GM12878 (cell line): ENCODE data around the gene EIF4B. TPM values are rescaled to one million over a fixed set of nuclear protein-coding genes. Genes with fewer than 3 reads are reported as not detected.

ENCODE experiments used
- ATAC-seq: fragments of 200-7000 bp; cut with Tn5 transposase; 3 replicates; pipeline ENCODE4 v1.9.1; 2020; ENCODE audit warnings: mild to moderate bottlenecking, moderate library complexity
- BruUV-seq: library from RNA; stranded (reverse); fragments of 400-500 nt; replicated peaks from 2 replicates; lab custom pipeline; 2021; lab: Mats Ljungman, UMichigan
- CTCF ChIA-PET: fragments of 300-600 bp; sonication (Branson Sonifier 250); formaldehyde crosslinking; extraction: SDS; loops from one replicate; lab custom pipeline; 2021; ENCODE audit warnings: inconsistent platforms; lab: Yijun Ruan, JAX
- POLR2A ChIA-PET: fragments of 350-600 bp; formaldehyde crosslinking; extraction: SDS; loops from one replicate; lab custom pipeline; 2021; ENCODE audit warnings: inconsistent platforms; lab: Charles Lee
- RAD21 ChIA-PET: fragments of 300-600 bp; sonication (Branson Sonifier 250); formaldehyde crosslinking; loops from one replicate; lab custom pipeline; 2023; ENCODE audit warnings: antibody characterized with exemption; ENCODE audit not compliant: unreplicated experiment; lab: Charles Lee
- SMC1A ChIA-PET: fragments of 300-600 bp; sonication (Branson Sonifier 250); formaldehyde crosslinking; loops from one replicate; lab custom pipeline; 2023; ENCODE audit not compliant: unreplicated experiment, uncharacterized antibody; lab: Charles Lee
- DNase-seq: peaks from one replicate; pipeline ENCODE4 v3.0.0-alpha.2; 2011; ENCODE audit warnings: low read depth, low spot score
- FAIRE-seq: peaks from 3 replicates; lab custom pipeline; 2011; peaks lifted over from hg19 to GRCh38; lab: Jason Lieb, UNC
- H2AFZ ChIP-seq: 2 replicates; pipeline ENCODE4 v1.6.0; 2011; ENCODE audit warnings: low read depth, low read length, control low read depth; ENCODE audit not compliant: control insufficient read depth
- H3K27ac ChIP-seq: 2 replicates; pipeline ENCODE4 v1.5.1; 2011; ENCODE audit warnings: control low read depth; ENCODE audit not compliant: control insufficient read depth, insufficient read depth
- H3K27me3 ChIP-seq, 2 experiments: replicated peaks in 1 of 2; 2 replicates each; pipeline versions ENCODE4 v1.6.0 to v1.6.1; 2011; ENCODE audit warnings: low read length in 1 of 2; ENCODE audit not compliant: control insufficient read depth in 2 of 2, insufficient read depth in 2 of 2
- H3K36me3 ChIP-seq, 2 experiments: 2 replicates each; pipeline ENCODE4 v1.5.1; 2011; ENCODE audit warnings: low read length in 1 of 2; ENCODE audit not compliant: control insufficient read depth in 2 of 2, insufficient read depth in 2 of 2
- H3K4me1 ChIP-seq: 2 replicates; pipeline ENCODE4 v1.6.1; 2011; ENCODE audit warnings: mild to moderate bottlenecking, low read length, moderate library complexity, mixed read lengths; ENCODE audit not compliant: control insufficient read depth, insufficient read depth
- H3K4me2 ChIP-seq: 2 replicates; pipeline ENCODE4 v1.6.0; 2011; ENCODE audit warnings: control low read depth; ENCODE audit not compliant: control insufficient read depth, insufficient read depth
- H3K4me3 ChIP-seq: fragments of 200-600 bp; sonication (generic); 2 replicates; pipeline ENCODE4 v1.5.1; 2016
- H3K79me2 ChIP-seq: 2 replicates; pipeline ENCODE4 v1.6.0; 2011; ENCODE audit warnings: low read length; ENCODE audit not compliant: control insufficient read depth, insufficient read depth
- H3K9ac ChIP-seq: 2 replicates; pipeline ENCODE4 v1.8.0; 2011; ENCODE audit warnings: low read length, control low read depth, mixed read lengths; ENCODE audit not compliant: control insufficient read depth, insufficient read depth
- H3K9me3 ChIP-seq: replicated peaks from 3 replicates; pipeline ENCODE4 v1.5.1; 2011; ENCODE audit warnings: mild to moderate bottlenecking, low read length; ENCODE audit not compliant: control insufficient read depth, insufficient read depth
- H4K20me1 ChIP-seq: 2 replicates; pipeline ENCODE4 v1.6.0; 2011; ENCODE audit not compliant: control insufficient read depth, insufficient read depth
- BACH1 ChIP-seq: fragments of 450-650 bp; IDR thresholded peaks from 2 replicates; pipeline ENCODE4 v1.6.1; 2017; ENCODE audit warnings: mild to moderate bottlenecking, borderline replicate concordance
- BHLHE40 ChIP-seq, 2 experiments: fragments of 450-650 bp in 1 of 2; IDR thresholded peaks; 2 replicates each; pipeline ENCODE4 v1.6.1; 2011 to 2017; ENCODE audit warnings: low read depth in 2 of 2, borderline replicate concordance in 1 of 2, improper control_type of control experiment in 1 of 2, low read length in 1 of 2, mild to moderate bottlenecking in 1 of 2
- CEBPZ ChIP-seq: fragments of 150-350 bp; IDR thresholded peaks from 2 replicates; pipeline ENCODE4 v1.6.1; 2016; ENCODE audit warnings: low read depth, low read length
- E4F1 ChIP-seq: fragments of 450-650 bp; IDR thresholded peaks from 2 replicates; pipeline ENCODE4 v1.6.1; 2018; ENCODE audit warnings: borderline replicate concordance, mild to moderate bottlenecking; ENCODE audit not compliant: partially characterized antibody
- IKZF1 ChIP-seq: fragments of 450-650 bp; conservative IDR thresholded peaks from 2 replicates; pipeline ENCODE4 v1.6.1; 2017; ENCODE audit warnings: antibody characterized with exemption, mild to moderate bottlenecking
- MTA2 ChIP-seq: fragments of 450-650 bp; IDR thresholded peaks from 2 replicates; pipeline ENCODE4 v1.6.1; 2016; ENCODE audit warnings: low read depth, mild to moderate bottlenecking, moderate library complexity
- NR2F1 ChIP-seq: fragments of 450-650 bp; conservative IDR thresholded peaks from 2 replicates; pipeline ENCODE4 v1.6.1; 2017; ENCODE audit warnings: mild to moderate bottlenecking
- SMARCA5 ChIP-seq: fragments of 450-650 bp; IDR thresholded peaks from 2 replicates; pipeline ENCODE4 v1.6.1; 2017; ENCODE audit warnings: mild to moderate bottlenecking
- YY1 ChIP-seq: IDR thresholded peaks from 2 replicates; pipeline ENCODE4 v1.6.1; 2011; ENCODE audit warnings: low read depth, mild to moderate bottlenecking, low read length
- ZNF207 ChIP-seq: fragments of 450-650 bp; IDR thresholded peaks from 2 replicates; pipeline ENCODE4 v1.6.1; 2014; ENCODE audit warnings: antibody characterized with exemption, mild to moderate bottlenecking, borderline replicate concordance
- WGBS: methylation state at CpG from one replicate; pipeline ENCODE4 v1.1.6; 2016; ENCODE audit warnings: low lambda C conversion rate; ENCODE audit not compliant: insufficient replicate concordance, insufficient coverage; ENCODE audit errors: missing lambda C conversion rate; 5-methylcytosine and 5-hydroxymethylcytosine counted together
- in situ Hi-C: fragments of 300-500 bp; cut with MboI; formaldehyde crosslinking; loops from 9 replicates; pipeline ENCODE4 v1.14.3; 2018; ENCODE audit warnings: mixed read lengths
- intact Hi-C: fragments of 100-400 bp; cut with micrococcal nuclease; formaldehyde crosslinking; loops from one replicate; pipeline ENCODE4 v1.14.2; 2022; ENCODE audit not compliant: unreplicated experiment
- polyA plus RNA-seq, 11 experiments: library from polyadenylated mRNA; depleted of rRNA in 4 of 11; unstranded in 6 of 11; stranded (reverse) in 5 of 11; fragments of >200 nt; fragmentation: Nextera tagmentation in 4 of 11; fragmentation: Illumina TruSeq in 1 of 11; extraction: Ambion mirVana in 4 of 11; extraction: Trizol in 1 of 11; gene quantifications; 1 replicate in 1 of 11; 2 replicates in 10 of 11; pipeline versions ENCODE4 v1.2.1 to v1.2.3, GENCODE V29; 2011 to 2016; ENCODE audit warnings: inconsistent platforms in 2 of 11, missing spikeins in 2 of 11, low read depth in 1 of 11
- total RNA-seq, 4 experiments: library from RNA; depleted of rRNA in 3 of 4; stranded (reverse); fragments of >200 nt in 3 of 4; fragmentation: Illumina TruSeq in 1 of 4; extraction: Trizol in 1 of 4; gene quantifications; 2 replicates each; pipeline versions ENCODE4 v1.2.1 to v1.2.3, GENCODE V29; 2013 to 2021

The EIF4B gene
- total and polyA plus RNA-seq, 10 of the 15 experiments (the other 5 are each of a cell fraction or from before 2014, with no cell fraction given): 123 to 752 (median 431) TPM

- TF ChIP-seq E4F1 (peak; percentile 15), BHLHE40 (IDR thresholded peaks at IDR 0.05; ENCODE audit: borderline replicate concordance in 1 of 2, low read depth in 2 of 2, low read length in 1 of 2) (peak in 1 of 2 experiments; percentile 3; a peak in 1 of 4 replicates)
- TF ChIP-seq, all 136 proteins: peak for 15
Observed at GRCh38 chr12:53046655-53047220, 40.5 kb downstream of the EIF4B start (continued).

GRCh38 chr12:53047221-53048032 lies 41.2 kb downstream of the EIF4B start:
- Histone ChIP-seq H3K4me3 (peak overlapping the region; percentile 36; the same call in 1 of the 2 replicates), H3K36me3 (no peaks in the 10 kb centered on the region; a peak in 1 of 4 replicates), H4K20me1 (no peaks in the 10 kb centered on the region; the same call in 1 of the 2 replicates), H3K27me3 (no peaks in the 10 kb centered on the region), H2AFZ (peak overlapping the region; percentile 92), H3K4me2 (peak overlapping the region; percentile 98), H3K4me1 (peaks cover 15% of the 10 kb centered on the region), H3K79me2 (no peaks in the 10 kb centered on the region), H3K9me3 (no peaks in the 10 kb centered on the region), H3K27ac (no peak overlapping the region), H3K9ac (peak overlapping the region; percentile 20; the same call in 1 of the 2 replicates)
- CTCF ChIA-PET: interaction anchor here (0.7 to 2.1 kb wide), 10 partner anchors 10 to 51 kb away, joined by 3 to 12 read pairs (median 6); partner anchors contain the start of genes EIF4B and SPRYD3
- SMC1A ChIA-PET: interaction anchor here (0.6 to 1.0 kb wide), 2 partner anchors 54 to 55 kb away, joined by 3 read pairs; partner anchors contain the start of gene SOAT2
- RAD21 ChIA-PET: interaction anchor here (0.6 to 1.5 kb wide), 5 partner anchors 50 to 276 kb away, joined by 3 to 4 read pairs (median 3); partner anchors contain the start of genes IGFBP6 and MYG1
- BruUV-seq: no TSS peak
- DNase-seq (no peak), ATAC-seq (peak; percentile 66), FAIRE-seq (no peak)
- intact Hi-C loops: no loop called here
- POLR2A ChIA-PET: interaction anchor here (0.6 to 0.9 kb wide), 2 partner anchors 55 to 64 kb away, joined by 3 to 4 read pairs; no protein-coding TSS in a partner anchor
- WGBS: 7% methylated on average over 39 of the region's 94 CpGs
- in situ Hi-C loops: no loop called here
- TF ChIP-seq ZNF207 (0 out of 2 replicates have a peak, but pooled peaks have one; percentile 41), SMARCA5 (peak; percentile 50; the same call in 1 of the 2 replicates), BACH1 (peak; percentile 52), YY1 (0 out of 2 replicates have a peak, but pooled peaks have one; percentile 4), NR2F1 (peak; percentile 90), IKZF1 (0 out of 2 replicates have a peak, but pooled peaks have one; percentile 1), CEBPZ (no peak), MTA2 (no peak)
